Breast epithelium (tissue), 3 donors: ENCODE results near the gene OR2B2.

Source experiments
- CTCF ChIP-seq, 3 donors: fragments of 450-650 bp; IDR thresholded peaks; one replicate each; pipeline ENCODE4 v1.5.1; 2016 to 2017; ENCODE audit warnings: antibody characterized with exemption in 3 of 3, mild to moderate bottlenecking in 3 of 3, moderate library complexity in 3 of 3
- POLR2A ChIP-seq: fragments of 450-650 bp; IDR thresholded peaks from one replicate; pipeline ENCODE4 v1.6.1; 2016; ENCODE audit warnings: antibody characterized with exemption, mild to moderate bottlenecking, moderate library complexity

GRCh38 chr6:27908017-27908416, 4.2 kb downstream of the OR2B2 start:
- TF ChIP-seq CTCF (IDR thresholded peaks at IDR 0.05) (no peak), POLR2A (no peak)
